Stomach (tissue), 4 donors: ENCODE results near the gene MRPL49.

Experiments used
- CTCF ChIP-seq, 7 experiments: fragments of 450-650 bp in 4 of 7; fragments of 200-600 bp in 3 of 7; sonication (generic) in 3 of 7; IDR thresholded peaks; one replicate each; pipeline ENCODE4 v1.5.1; 2016 to 2019; ENCODE audit warnings: antibody characterized with exemption in 7 of 7, control low read depth in 2 of 7, mild to moderate bottlenecking in 1 of 7
- POLR2A ChIP-seq, 4 donors: fragments of 450-650 bp; IDR thresholded peaks; one replicate each; pipeline ENCODE4 v1.6.1; 2016; ENCODE audit warnings: antibody characterized with exemption in 4 of 4, control low read depth in 2 of 4, mild to moderate bottlenecking in 1 of 4, moderate library complexity in 1 of 4
- POLR2AphosphoS5 ChIP-seq, 3 donors: sonication (generic); formaldehyde crosslinking; IDR thresholded peaks; one replicate each; pipeline ENCODE4 v1.6.1; 2016; ENCODE audit warnings: antibody characterized with exemption in 3 of 3

DNA sequence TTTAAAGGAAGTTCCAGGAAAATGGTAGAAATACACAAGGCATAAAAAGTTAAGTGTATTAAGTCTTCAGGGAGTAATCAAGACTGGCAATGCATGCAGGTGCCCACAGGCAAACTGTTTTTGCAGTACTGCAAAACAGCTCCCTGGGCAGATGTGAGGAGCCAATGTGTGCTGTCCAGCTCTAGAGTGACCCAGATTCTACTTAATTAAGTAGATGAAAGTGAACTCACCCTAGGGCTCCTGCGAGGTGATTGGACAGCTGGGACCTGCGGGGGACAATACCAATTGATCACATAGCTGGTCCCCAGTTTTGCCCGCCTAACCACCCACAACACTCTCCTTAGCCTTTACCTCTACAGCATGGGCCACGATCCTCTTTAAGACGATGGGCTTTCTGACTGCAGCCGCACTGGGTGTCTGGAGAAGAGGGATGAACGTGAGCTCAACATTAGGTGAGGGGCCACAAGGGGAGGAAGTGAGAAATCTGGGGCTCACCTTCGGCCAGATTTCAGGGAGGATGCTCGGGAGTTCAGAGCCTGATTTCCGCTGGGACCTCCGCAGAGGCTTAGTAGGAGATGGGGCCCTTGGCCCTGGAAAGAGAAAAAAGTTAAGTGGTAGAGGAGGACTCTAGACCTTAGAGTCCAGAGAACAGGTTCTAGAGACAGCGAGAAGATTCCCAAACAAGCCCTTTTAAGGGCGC, 38.8 kb upstream of the MRPL49 start:
- no peak for TF ChIP-seq CTCF (IDR thresholded peaks at IDR 0.05)
- no peak for TF ChIP-seq POLR2A (IDR thresholded peaks at IDR 0.05)
- no peak for TF ChIP-seq POLR2AphosphoS5 (IDR thresholded peaks at IDR 0.05)
